Activated T-helper 9 cell treated with anti-CD3 and anti-CD28 coated beads, Interleukin-2, amount 50 U/mL, for 16 hours (primary cell): Measurements from ENCODE around the gene APOBEC3G.

Experiments used
- DNase-seq: peaks from one replicate; pipeline ENCODE4 v3.0.0-alpha.2; 2020; ENCODE audit warnings: low read depth

The APOBEC3G gene

DNA sequence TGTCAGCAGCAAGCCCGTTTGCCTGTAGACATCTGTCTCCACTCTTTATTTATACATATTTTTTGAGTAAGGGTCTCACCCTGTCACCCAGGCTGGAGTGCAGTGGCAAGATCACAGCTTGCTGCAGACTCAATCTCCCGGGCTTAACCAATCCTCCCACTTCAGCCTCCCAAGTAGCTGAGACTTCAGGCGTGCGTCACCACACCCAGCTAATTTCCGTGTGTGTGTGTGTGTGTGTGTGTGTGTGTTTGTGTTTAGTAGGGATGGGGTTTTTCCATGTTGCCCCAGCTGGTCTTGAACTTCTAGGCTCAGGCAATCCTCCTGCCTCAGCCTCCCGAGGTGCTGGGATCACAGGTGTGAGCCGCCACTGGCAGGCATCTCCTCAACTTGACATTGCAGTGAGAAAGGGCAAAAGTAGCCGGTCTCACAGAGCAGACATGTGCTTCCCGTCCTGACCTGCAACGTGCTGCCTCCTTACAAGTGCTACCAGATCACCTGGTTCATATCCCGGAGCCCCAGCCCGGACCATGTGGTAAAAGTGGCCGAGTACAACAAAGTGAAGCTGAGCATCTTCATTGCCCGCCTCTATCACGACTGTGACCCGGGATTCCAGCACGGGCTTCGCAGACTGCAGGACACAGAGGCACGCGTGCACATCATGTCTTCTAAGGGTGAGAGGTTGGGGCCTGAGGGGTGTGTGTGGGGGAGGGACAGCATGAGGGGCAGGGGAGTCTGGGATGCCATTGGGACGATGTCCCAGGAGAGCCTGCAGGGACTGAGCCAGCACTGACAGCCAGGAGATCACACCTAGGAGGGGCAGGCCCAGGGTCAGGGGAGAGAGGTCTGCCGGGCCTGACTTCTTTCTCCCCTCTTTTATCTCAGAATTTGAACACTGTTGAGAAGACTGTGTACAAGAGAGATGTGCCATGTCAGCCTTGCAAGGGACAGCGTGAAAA lies 14.3 kb downstream of the APOBEC3G start:
- no peak for DNase-seq

DNA sequence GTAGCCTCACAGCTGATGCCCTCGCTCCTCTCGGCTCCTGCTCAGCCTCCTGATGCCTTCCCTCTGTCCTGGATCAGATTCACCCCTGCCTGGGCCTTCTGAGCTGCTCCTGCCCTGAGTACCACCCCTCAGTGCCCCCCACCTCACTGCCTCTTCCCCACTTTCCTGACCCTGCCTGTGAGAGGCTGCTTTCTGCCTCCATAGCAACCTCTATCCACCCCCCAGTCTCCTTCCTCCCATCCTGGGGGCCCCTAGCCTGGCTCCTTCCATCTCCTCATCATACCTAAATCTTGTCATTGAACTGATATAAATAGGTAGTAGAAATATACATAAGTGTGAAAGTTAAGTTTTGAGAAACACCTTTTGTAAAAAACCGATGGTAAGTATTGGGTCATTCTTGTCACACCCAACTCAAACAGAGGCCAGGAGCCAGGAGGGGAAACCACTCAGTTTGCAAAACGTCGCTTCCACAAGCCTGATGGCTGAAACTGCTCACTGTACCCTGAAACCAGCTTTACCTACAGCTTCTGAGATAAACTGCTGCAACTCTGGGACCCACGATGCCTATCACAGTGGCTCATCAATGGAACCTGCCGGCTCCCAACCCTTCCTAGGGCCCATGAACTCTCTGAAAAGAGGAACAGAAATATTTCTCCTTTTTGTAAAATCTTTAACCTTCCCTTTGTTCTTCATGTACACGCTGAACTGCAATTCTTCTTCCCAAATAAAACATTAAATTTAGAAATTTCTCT lies 15.2 kb downstream of the APOBEC3G start:
- no peak for DNase-seq

GRCh38 chr22:39094717-39095389 lies 17.8 kb downstream of the APOBEC3G start:
- DNase-seq: no peak

DNA sequence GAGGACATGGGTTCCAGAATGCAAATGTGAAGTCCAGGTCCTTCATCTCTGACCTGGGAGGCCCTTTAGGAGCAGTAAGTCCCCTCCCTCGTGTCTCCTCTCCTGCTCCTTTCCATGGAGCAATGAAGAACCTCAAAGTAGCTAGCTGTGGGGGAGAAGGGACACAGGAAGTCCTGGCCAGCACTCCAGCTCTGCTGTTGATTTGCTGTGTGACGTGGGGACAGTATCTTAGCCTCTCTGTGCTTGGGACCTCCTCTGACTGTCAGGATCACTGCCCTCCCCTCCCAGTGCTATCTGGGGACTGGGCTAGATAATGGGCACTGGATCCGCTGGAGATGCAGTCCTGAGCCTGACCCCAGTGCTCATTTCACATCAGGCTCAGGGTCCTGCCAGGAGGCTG lies 18.9 kb downstream of the APOBEC3G start:
- no peak for DNase-seq

GRCh38 chr22:39097098-39098020 lies 20.3 kb downstream of the APOBEC3G start, which contains the start of gene APOBEC3H:
Gene APOBEC3H (plus strand): TSS chr22:39097244. CDS start chr22:39100279, 3,035 bp downstream.
- no peak for DNase-seq

DNA sequence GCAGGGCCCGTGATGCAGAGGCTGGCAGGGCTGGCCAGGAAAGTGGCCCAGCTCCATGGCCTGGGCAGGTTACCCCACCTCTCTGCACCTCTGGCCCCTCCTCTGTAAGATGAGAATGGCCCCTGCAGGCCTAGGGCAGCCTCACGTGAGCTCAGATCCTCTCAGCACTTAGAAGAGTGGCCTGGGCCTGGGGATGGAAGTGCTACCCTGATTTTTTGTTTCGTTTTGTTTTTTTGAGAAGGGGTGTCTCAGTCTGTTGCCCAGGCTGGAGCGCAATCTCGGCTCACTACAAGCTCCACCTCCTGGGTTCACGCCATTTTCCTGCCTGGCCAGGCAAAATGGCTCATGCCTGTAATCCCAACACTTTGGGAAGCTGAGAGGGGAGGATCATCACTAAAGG lies 21.0 kb downstream of the APOBEC3G start:
- DNase-seq: no peak

DNA sequence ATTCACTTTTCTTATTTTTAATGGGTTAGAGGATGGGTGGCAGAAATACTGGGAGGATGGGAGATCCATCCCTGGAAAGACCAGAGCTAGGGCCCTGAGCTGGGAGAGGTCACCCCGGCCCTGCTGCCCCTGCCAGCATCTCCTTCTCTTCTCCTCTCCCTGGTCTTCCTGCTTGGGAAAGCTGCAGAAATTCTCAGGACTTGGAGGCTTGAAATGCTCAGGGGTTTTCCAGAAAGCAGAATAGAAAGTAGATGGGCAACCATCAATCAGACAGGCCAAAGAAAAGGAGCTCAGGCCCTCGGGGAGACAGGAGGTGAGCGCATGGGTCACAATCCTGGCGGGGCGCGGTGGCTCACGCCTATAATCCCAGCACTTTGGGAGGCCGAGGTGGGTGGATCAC lies 21.5 kb downstream of the APOBEC3G start:
- no peak for DNase-seq

DNA sequence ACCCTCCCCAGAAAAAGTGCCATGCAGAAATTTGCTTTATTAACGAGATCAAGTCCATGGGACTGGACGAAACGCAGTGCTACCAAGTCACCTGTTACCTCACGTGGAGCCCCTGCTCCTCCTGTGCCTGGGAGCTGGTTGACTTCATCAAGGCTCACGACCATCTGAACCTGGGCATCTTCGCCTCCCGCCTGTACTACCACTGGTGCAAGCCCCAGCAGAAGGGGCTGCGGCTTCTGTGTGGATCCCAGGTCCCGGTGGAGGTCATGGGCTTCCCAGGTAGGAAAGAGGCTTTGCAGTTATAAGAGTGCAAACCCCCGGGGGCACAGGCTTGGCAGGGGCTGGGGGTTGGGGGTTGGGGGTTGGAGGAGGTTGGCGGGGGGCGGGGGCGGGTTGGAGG lies 24.2 kb downstream of the APOBEC3G start:
- no peak for DNase-seq

DNA sequence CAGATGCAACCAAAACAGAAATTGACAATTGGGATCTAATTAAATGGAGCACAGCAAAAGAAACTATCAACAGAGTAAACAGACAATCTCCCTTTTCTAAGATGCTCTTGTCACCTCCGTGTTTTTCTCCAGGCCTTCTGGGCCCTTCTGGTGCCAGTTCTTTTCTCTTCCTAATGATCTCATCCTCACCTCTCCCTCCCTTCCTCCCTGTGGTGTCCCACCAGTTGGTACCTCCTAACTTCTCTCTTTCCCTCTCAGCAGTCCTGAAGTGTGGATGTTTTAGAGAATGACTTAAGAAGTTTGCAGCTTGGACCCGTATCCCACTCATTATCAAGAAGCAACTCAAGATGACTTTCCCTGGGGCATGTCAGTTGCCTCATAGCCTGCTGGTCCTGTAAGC lies 26.4 kb downstream of the APOBEC3G start:
- no peak for DNase-seq

DNA sequence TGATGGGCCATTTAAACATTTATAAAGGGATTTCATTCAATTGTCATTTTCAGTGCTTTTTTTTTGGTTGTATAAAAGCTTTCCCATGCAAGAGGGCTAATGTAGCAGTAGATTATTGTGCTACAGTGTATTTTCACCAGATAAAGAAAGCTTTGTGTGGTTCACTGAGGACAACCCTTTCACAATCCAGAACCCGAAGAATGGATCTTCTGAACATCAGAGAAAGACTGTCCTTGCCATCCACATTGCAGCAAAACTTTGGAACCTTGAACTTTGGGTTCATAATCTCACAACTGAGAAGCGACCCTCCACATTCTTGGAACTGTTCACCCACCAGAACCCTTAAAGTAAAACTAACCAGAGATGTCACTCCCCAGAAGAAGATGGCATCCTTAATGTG lies 29.3 kb downstream of the APOBEC3G start:
- no peak for DNase-seq

DNA sequence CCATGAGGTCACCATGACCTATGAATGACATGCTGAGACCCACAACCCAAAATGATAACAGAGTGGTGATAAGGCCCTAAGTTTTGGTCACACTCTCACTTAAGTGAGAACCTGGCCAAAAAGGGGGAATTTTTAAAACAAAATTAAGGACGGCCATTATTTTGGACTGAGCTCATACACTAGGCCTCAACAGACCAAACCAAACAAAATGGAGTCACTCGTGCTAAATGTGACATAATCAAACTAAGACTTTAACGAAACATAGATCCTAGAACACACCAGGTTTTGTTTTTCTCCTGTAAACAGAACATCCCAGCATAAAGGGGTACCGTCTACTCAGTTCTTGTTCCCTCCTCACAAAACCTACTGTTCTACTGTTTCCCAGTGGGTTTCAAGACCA lies 31.4 kb downstream of the APOBEC3G start:
- DNase-seq: no peak

GRCh38 chr22:39109361-39109760 lies 32.3 kb downstream of the APOBEC3G start:
- no peak for DNase-seq

GRCh38 chr22:39110631-39111561 lies 33.8 kb downstream of the APOBEC3G start:
- no peak for DNase-seq

DNA sequence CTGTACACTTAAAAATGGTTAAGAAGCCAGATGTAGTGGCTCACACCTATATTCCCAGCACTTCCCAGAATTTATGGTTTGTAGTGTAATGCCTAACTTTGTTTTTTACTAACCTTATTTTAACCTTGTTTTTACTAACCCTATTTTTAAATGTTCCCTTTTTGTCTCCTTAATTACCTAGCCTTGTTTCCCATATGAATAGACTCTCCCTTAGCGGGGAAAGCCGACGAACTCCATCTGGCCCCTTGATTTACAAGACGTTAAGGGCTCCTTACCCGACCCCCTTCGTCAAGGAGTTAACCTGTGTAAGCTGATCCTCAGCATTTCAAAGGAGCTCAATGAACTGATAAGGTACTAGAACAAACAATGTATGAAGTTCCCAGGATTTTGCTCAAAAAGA lies 37.0 kb downstream of the APOBEC3G start:
- DNase-seq: no peak

DNA sequence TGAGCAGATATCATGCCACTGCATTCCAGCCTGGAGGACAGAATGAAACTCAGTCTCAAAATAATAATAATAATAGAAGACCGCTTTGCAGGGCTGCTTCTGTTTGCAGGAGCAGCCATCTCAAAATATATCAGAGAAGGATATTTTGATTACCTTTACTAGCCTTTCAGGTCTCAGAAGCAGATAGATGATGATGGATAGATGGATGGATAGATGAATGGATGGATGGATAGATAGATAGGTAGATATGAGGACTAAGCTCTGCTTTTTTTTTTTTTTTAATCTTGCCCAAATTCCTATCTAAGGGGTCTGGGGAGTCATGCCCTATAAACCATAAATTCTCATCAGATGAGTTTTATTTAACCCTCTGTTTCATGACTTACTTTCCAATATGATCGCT lies 38.5 kb downstream of the APOBEC3G start:
- DNase-seq: no peak

GRCh38 chr22:39115977-39116621 lies 39.0 kb downstream of the APOBEC3G start:
- no peak for DNase-seq

- peak; percentile 64 for DNase-seq
Observed at GRCh38 chr22:39117585-39118191, 40.6 kb downstream of the APOBEC3G start.

DNA sequence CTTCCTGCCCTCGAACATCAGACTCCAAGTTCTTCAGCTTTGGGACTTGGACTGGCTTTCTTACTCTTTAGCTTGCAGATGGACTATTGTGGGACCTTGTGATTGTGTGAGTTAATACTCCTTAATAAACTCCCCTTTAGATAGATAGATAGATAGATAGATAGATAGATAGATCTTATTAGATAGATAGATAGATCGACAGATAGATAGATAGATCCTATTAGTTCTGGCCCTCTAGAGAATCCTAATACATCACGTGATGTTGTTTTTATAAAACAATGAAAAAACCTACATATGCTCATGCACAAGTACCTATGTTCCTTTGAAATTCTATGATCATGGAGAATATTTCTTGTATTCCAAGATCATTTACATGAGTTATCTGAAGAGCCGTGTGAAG lies 43.9 kb downstream of the APOBEC3G start:
- DNase-seq: no peak

DNA sequence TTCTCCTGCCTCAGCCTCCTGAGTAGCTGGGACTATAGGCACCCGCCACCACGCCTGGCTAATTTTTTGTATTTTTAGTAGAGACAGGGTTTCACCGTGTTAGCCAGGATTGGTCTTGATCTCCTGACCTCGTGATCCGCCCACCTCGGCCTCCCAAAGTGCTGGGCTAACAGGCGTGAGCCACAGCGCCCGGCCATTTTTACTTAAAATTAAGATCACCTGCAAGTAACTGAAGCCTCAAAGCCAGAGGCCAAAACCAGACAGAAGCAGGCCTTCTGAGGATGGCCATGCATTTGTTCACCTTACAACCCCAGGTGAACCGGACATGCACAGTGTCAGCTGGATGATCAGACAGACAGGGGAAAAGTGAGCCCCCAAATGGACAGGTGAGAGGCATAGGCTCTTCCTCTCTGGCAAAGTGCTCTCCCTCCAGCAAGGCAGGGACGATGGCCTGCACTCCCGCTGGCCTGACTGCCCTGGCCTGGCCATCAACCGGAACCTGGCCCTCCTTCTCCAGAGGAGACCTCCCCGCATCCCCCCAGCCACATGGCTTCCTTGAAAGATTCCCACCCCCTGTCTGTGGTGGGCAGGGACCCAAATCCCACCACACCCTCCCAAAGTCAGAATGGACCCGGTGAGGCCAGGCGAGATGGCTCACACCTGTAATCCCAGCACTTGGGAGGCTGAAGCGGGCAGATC lies 45.8 kb downstream of the APOBEC3G start:
- no peak for DNase-seq
